HCT116 (cell line): ENCODE data around the gene EIF4E3.

ENCODE experiments used
- CEBPB ChIP-seq: IDR thresholded peaks from 2 replicates; pipeline ENCODE4 v1.6.1; 2012; ENCODE audit warnings: low read depth
- ELF1 ChIP-seq: IDR thresholded peaks from 2 replicates; pipeline ENCODE4 v1.6.1; 2012; ENCODE audit warnings: low read depth, borderline replicate concordance
- EZH2 ChIP-seq: fragments of 200-600 bp; sonication (generic); IDR thresholded peaks from 2 replicates; pipeline ENCODE4 v1.6.1; 2017; ENCODE audit warnings: antibody characterized with exemption, mixed run types
- EZH2phosphoT487 ChIP-seq: fragments of 200-600 bp; IDR thresholded peaks from 2 replicates; pipeline ENCODE4 v1.6.1; 2018; ENCODE audit warnings: antibody characterized with exemption, borderline replicate concordance
- FOSL1 ChIP-seq: IDR thresholded peaks from 2 replicates; pipeline ENCODE4 v1.6.1; 2012; ENCODE audit warnings: low read depth
- POLR2A ChIP-seq: IDR thresholded peaks from 2 replicates; pipeline ENCODE4 v1.7.0; 2011; ENCODE audit warnings: borderline replicate concordance; ENCODE audit not compliant: insufficient read depth, insufficient read length; ENCODE audit errors: extremely low read depth
- POLR2AphosphoS5 ChIP-seq: IDR thresholded peaks from 2 replicates; pipeline ENCODE4 v1.6.1; 2011; ENCODE audit warnings: mild to moderate bottlenecking, low read depth, low read length, moderate library complexity
- RAD21 ChIP-seq: IDR thresholded peaks from 2 replicates; pipeline ENCODE4 v1.6.1; 2012; ENCODE audit warnings: low read depth, mild to moderate bottlenecking
- SRF ChIP-seq: IDR thresholded peaks from 2 replicates; pipeline ENCODE4 v1.6.1; 2012; ENCODE audit warnings: low read depth
- TCF7L2 ChIP-seq: IDR thresholded peaks from 2 replicates; pipeline ENCODE4 v1.7.0; 2011; ENCODE audit warnings: borderline replicate concordance, inconsistent platforms; ENCODE audit not compliant: insufficient read depth, insufficient read length; ENCODE audit errors: extremely low read depth
- ZFX ChIP-seq: fragments of 450-650 bp; IDR thresholded peaks from 2 replicates; pipeline ENCODE4 v1.6.1; 2017
- ZNF274 ChIP-seq: fragments of 200-500 bp; sonication (Bioruptor generic); IDR thresholded peaks from 2 replicates; pipeline ENCODE4 v1.6.1; 2014; ENCODE audit warnings: mild to moderate bottlenecking, low read depth, low read length, inconsistent platforms
- TF ChIP-seq, protein P1 (sequence below), 3 experiments: fragments of 200-600 bp in 1 of 3; sonication (generic) in 1 of 3; IDR thresholded peaks in 2 of 3; conservative IDR thresholded peaks in 1 of 3; 2 replicates each; pipeline ENCODE4 v1.5.1; 2012 to 2017; ENCODE audit warnings: low read depth in 2 of 3, low read length in 2 of 3, antibody characterized with exemption in 1 of 3, borderline replicate concordance in 1 of 3, control low read depth in 1 of 3, mild to moderate bottlenecking in 1 of 3, mixed read lengths in 1 of 3, mixed run types in 1 of 3, moderate library complexity in 1 of 3; ENCODE audit not compliant: insufficient read depth in 1 of 3
- TF ChIP-seq, protein P2 (sequence below): IDR thresholded peaks from 2 replicates; pipeline ENCODE4 v1.6.1; 2012; ENCODE audit warnings: low read depth

DNA sequence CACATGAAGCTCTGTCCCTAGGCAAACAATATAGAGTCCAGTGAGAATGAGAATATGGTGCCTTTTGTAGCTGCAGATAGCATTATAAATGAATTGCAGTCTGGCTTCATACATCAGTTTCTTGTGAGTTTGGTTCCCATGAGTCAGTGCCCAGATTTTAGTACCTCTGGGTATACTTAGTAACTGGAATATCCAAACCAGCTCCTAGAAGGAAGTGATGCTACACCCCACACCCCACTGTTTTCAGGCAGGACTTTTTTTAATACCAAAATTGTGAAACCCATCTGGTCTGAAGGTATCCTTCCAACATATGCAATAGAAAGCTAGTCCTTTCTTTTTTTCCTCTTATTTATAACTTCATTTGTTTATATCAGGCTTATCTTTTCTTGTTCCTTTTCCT, 99.5 kb downstream of the EIF4E3 start:
- TF ChIP-seq, protein P1, sequence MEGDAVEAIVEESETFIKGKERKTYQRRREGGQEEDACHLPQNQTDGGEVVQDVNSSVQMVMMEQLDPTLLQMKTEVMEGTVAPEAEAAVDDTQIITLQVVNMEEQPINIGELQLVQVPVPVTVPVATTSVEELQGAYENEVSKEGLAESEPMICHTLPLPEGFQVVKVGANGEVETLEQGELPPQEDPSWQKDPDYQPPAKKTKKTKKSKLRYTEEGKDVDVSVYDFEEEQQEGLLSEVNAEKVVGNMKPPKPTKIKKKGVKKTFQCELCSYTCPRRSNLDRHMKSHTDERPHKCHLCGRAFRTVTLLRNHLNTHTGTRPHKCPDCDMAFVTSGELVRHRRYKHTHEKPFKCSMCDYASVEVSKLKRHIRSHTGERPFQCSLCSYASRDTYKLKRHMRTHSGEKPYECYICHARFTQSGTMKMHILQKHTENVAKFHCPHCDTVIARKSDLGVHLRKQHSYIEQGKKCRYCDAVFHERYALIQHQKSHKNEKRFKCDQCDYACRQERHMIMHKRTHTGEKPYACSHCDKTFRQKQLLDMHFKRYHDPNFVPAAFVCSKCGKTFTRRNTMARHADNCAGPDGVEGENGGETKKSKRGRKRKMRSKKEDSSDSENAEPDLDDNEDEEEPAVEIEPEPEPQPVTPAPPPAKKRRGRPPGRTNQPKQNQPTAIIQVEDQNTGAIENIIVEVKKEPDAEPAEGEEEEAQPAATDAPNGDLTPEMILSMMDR (IDR thresholded peaks at IDR 0.05 in 2 of 3, conservative IDR thresholded peaks at IDR 0.05 in 1 of 3; ENCODE audit: borderline replicate concordance in 1 of 3, insufficient read depth in 1 of 3, low read depth in 2 of 3, low read length in 2 of 3) = no peak
- TF ChIP-seq EZH2 (no peak), ZNF274 (no peak), EZH2phosphoT487 (no peak), RAD21 (no peak), POLR2A (no peak), TCF7L2 (no peak), FOSL1 (no peak), ELF1 (no peak), CEBPB (no peak), POLR2AphosphoS5 (no peak), ZFX (no peak), SRF (no peak)
- TF ChIP-seq, protein P2, sequence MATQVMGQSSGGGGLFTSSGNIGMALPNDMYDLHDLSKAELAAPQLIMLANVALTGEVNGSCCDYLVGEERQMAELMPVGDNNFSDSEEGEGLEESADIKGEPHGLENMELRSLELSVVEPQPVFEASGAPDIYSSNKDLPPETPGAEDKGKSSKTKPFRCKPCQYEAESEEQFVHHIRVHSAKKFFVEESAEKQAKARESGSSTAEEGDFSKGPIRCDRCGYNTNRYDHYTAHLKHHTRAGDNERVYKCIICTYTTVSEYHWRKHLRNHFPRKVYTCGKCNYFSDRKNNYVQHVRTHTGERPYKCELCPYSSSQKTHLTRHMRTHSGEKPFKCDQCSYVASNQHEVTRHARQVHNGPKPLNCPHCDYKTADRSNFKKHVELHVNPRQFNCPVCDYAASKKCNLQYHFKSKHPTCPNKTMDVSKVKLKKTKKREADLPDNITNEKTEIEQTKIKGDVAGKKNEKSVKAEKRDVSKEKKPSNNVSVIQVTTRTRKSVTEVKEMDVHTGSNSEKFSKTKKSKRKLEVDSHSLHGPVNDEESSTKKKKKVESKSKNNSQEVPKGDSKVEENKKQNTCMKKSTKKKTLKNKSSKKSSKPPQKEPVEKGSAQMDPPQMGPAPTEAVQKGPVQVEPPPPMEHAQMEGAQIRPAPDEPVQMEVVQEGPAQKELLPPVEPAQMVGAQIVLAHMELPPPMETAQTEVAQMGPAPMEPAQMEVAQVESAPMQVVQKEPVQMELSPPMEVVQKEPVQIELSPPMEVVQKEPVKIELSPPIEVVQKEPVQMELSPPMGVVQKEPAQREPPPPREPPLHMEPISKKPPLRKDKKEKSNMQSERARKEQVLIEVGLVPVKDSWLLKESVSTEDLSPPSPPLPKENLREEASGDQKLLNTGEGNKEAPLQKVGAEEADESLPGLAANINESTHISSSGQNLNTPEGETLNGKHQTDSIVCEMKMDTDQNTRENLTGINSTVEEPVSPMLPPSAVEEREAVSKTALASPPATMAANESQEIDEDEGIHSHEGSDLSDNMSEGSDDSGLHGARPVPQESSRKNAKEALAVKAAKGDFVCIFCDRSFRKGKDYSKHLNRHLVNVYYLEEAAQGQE = no peak
